Measurements from ENCODE around the gene CD2AP.

DNA sequence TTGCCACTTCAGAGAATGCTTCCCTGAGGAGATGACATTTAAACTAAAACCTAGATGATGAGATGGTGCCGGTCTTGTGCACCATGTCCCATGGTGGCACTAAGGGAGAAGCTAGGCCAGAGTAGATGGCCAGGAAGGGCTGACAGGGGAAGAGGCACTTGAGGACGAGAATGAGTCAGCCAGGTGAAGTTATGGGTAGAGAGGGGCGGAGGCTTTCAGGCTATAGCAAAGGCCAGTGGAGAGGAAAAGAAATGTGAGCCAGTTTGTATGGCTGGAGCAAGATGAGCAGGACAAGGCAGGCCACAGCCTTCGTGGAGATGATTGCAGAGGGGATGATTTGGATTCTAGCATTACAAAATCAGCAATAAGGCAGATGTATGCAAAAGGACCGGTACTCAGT is 176.1 kb downstream of the CD2AP start:
- TF ChIP-seq, protein P1, sequence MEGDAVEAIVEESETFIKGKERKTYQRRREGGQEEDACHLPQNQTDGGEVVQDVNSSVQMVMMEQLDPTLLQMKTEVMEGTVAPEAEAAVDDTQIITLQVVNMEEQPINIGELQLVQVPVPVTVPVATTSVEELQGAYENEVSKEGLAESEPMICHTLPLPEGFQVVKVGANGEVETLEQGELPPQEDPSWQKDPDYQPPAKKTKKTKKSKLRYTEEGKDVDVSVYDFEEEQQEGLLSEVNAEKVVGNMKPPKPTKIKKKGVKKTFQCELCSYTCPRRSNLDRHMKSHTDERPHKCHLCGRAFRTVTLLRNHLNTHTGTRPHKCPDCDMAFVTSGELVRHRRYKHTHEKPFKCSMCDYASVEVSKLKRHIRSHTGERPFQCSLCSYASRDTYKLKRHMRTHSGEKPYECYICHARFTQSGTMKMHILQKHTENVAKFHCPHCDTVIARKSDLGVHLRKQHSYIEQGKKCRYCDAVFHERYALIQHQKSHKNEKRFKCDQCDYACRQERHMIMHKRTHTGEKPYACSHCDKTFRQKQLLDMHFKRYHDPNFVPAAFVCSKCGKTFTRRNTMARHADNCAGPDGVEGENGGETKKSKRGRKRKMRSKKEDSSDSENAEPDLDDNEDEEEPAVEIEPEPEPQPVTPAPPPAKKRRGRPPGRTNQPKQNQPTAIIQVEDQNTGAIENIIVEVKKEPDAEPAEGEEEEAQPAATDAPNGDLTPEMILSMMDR (IDR thresholded peaks at IDR 0.05), result no peak
- TF ChIP-seq EP300 (IDR thresholded peaks at IDR 0.05; ENCODE audit: low read depth), result no peak

Measured in transverse colon (tissue), 3 donors.